H1 (cell line): ENCODE results near the gene FMNL2. TPM values are rescaled to one million over a fixed set of nuclear protein-coding genes. Genes with fewer than 3 reads are reported as not detected.

Experiments used
- CTCF ChIA-PET: fragments of 300-600 bp; sonication (Branson Sonifier 250); formaldehyde crosslinking; loops from one replicate; lab custom pipeline; 2021; ENCODE audit not compliant: partially characterized antibody; lab: Charles Lee
- POLR2A ChIA-PET: fragments of 300-600 bp; sonication (Branson Sonifier 250); formaldehyde crosslinking; loops from one replicate; lab custom pipeline; 2021; ENCODE audit warnings: inconsistent platforms; ENCODE audit not compliant: partially characterized antibody; lab: Charles Lee
- DNase-seq, 2 experiments: peaks; one replicate each; pipeline versions ENCODE4 v3.0.0 to v3.0.0-alpha.2; 2010 to 2022; ENCODE audit warnings: low spot score in 2 of 2, low read depth in 1 of 2, mixed read lengths in 1 of 2
- FAIRE-seq: peaks from 2 replicates; lab custom pipeline; 2011; peaks lifted over from hg19 to GRCh38; lab: Jason Lieb, UNC
- H2AFZ ChIP-seq: 2 replicates; pipeline ENCODE4 v1.8.1; 2012; ENCODE audit warnings: low read length, inconsistent platforms
- H2AK5ac ChIP-seq: 2 replicates; pipeline ENCODE4 v1.6.1; 2013; ENCODE audit warnings: low read depth, low read length
- H2BK120ac ChIP-seq: replicated peaks from 2 replicates; pipeline ENCODE3; 2013; ENCODE audit warnings: low read depth, low read length, inconsistent platforms
- H2BK12ac ChIP-seq: 2 replicates; pipeline ENCODE4 v1.6.1; 2013; ENCODE audit warnings: low read depth, low read length
- H2BK15ac ChIP-seq: 2 replicates; pipeline ENCODE4 v1.6.1; 2013; ENCODE audit warnings: low read length
- H2BK20ac ChIP-seq: 2 replicates; pipeline ENCODE4 v1.6.1; 2013; ENCODE audit warnings: low read length
- H2BK5ac ChIP-seq: 2 replicates; pipeline ENCODE4 v1.6.1; 2013; ENCODE audit warnings: low read depth, low read length
- H3K14ac ChIP-seq: 2 replicates; pipeline ENCODE4 v1.6.1; 2013; ENCODE audit warnings: inconsistent platforms; ENCODE audit not compliant: insufficient read length
- H3K18ac ChIP-seq: 2 replicates; pipeline ENCODE4 v1.6.1; 2013; ENCODE audit warnings: low read length; ENCODE audit errors: extremely low read depth
- H3K23ac ChIP-seq: 2 replicates; pipeline ENCODE4 v1.6.1; 2013; ENCODE audit warnings: inconsistent platforms; ENCODE audit not compliant: insufficient read length
- H3K23me2 ChIP-seq: 2 replicates; pipeline ENCODE4 v1.6.1; 2013; ENCODE audit warnings: low read depth, low read length
- H3K27ac ChIP-seq: 2 replicates; pipeline ENCODE4 v1.6.1; 2011; ENCODE audit warnings: low read depth, low read length, inconsistent platforms
- H3K27me3 ChIP-seq, 4 experiments: replicated peaks in 1 of 4; 1 replicate in 1 of 4; 2 replicates in 3 of 4; pipeline versions ENCODE4 v1.6.1 to v1.8.1; 2011 to 2013; ENCODE audit warnings: low read length in 3 of 4, mild to moderate bottlenecking in 3 of 4, inconsistent platforms in 2 of 4, mixed read lengths in 2 of 4, moderate library complexity in 1 of 4; ENCODE audit not compliant: control insufficient read depth in 3 of 4, insufficient read depth in 3 of 4; ENCODE audit errors: extremely low read depth in 1 of 4
- H3K36me3 ChIP-seq, 4 experiments: 2 replicates each; pipeline versions ENCODE4 v1.6.1 to v1.8.1; 2011 to 2013; ENCODE audit warnings: mild to moderate bottlenecking in 4 of 4, low read length in 3 of 4, moderate library complexity in 2 of 4, control low read depth in 1 of 4, inconsistent platforms in 1 of 4; ENCODE audit not compliant: insufficient read depth in 4 of 4, control insufficient read depth in 2 of 4
- H3K4ac ChIP-seq: replicated peaks from 2 replicates; pipeline ENCODE3; 2013; ENCODE audit warnings: low read length, low read depth, mixed read lengths, inconsistent platforms; ENCODE audit not compliant: insufficient read length
- H3K4me1 ChIP-seq, 4 experiments: replicated peaks in 1 of 4; 1 replicate in 1 of 4; 2 replicates in 3 of 4; pipeline versions ENCODE4 v1.6.1 to v1.8.1; 2011 to 2013; ENCODE audit warnings: low read length in 3 of 4, inconsistent platforms in 2 of 4, mixed read lengths in 1 of 4; ENCODE audit not compliant: insufficient read depth in 4 of 4, control insufficient read depth in 3 of 4
- H3K4me2 ChIP-seq, 2 experiments: 2 replicates each; pipeline versions ENCODE4 v1.6.1 to v1.8.1; 2011 to 2013; ENCODE audit warnings: low read depth in 2 of 2, low read length in 2 of 2, control low read depth in 1 of 2, inconsistent platforms in 1 of 2, mild to moderate bottlenecking in 1 of 2; ENCODE audit not compliant: insufficient read depth in 1 of 2
- H3K4me3 ChIP-seq, 4 experiments: fragments of 200-600, 300-600 bp in 1 of 4; sonication (generic), shearing (Covaris generic), sonication (Bioruptor Twin) in 1 of 4; 2 replicates each; pipeline versions ENCODE4 v1.5.1 to v1.8.1; 2011 to 2016; ENCODE audit warnings: low read length in 4 of 4, low read depth in 3 of 4, control low read depth in 2 of 4, inconsistent platforms in 2 of 4, mild to moderate bottlenecking in 2 of 4, mixed read lengths in 1 of 4, moderate library complexity in 1 of 4; ENCODE audit not compliant: insufficient read depth in 2 of 4; ENCODE audit errors: extremely low read depth in 1 of 4
- H3K56ac ChIP-seq: replicated peaks from 2 replicates; pipeline ENCODE3; 2013; ENCODE audit warnings: low read depth, mild to moderate bottlenecking, mixed read lengths, low read length, inconsistent platforms; ENCODE audit not compliant: insufficient read length
- H3K79me1 ChIP-seq: 2 replicates; pipeline ENCODE4 v1.6.1; 2013; ENCODE audit warnings: low read depth, low read length, control low read depth
- H3K79me2 ChIP-seq, 2 experiments: 2 replicates each; pipeline versions ENCODE4 v1.6.1 to v1.8.1; 2012 to 2013; ENCODE audit warnings: low read length in 2 of 2, mild to moderate bottlenecking in 2 of 2, inconsistent platforms in 1 of 2; ENCODE audit not compliant: insufficient read depth in 2 of 2, control insufficient read depth in 1 of 2
- H3K9ac ChIP-seq, 4 experiments: replicated peaks in 1 of 4; 1 replicate in 1 of 4; 2 replicates in 3 of 4; pipeline versions ENCODE4 v1.6.1 to v1.8.1; 2011 to 2013; ENCODE audit warnings: low read depth in 3 of 4, low read length in 3 of 4, control low read depth in 2 of 4, mild to moderate bottlenecking in 2 of 4, moderate library complexity in 2 of 4, inconsistent platforms in 1 of 4; ENCODE audit errors: extremely low read depth in 1 of 4
- H3K9me3 ChIP-seq, 2 experiments: 2 replicates each; pipeline versions ENCODE4 v1.6.1 to v1.8.1; 2012 to 2013; ENCODE audit warnings: mild to moderate bottlenecking in 2 of 2, moderate library complexity in 2 of 2, control low read depth in 1 of 2, inconsistent platforms in 1 of 2, low read depth in 1 of 2, low read length in 1 of 2, mixed read lengths in 1 of 2; ENCODE audit not compliant: insufficient read depth in 2 of 2
- H4K20me1 ChIP-seq, 2 experiments: replicated peaks in 1 of 2; 2 replicates each; pipeline versions ENCODE3 to v1.8.1; 2011 to 2013; ENCODE audit warnings: inconsistent platforms in 2 of 2, low read length in 2 of 2, mild to moderate bottlenecking in 1 of 2; ENCODE audit not compliant: insufficient read depth in 2 of 2, control insufficient read depth in 1 of 2
- H4K5ac ChIP-seq: 2 replicates; pipeline ENCODE4 v1.6.1; 2013; ENCODE audit warnings: low read length, low read depth, mixed read lengths, inconsistent platforms; ENCODE audit not compliant: insufficient read length
- H4K8ac ChIP-seq: 2 replicates; pipeline ENCODE4 v1.8.0; 2013; ENCODE audit warnings: mild to moderate bottlenecking, moderate library complexity, low read length, inconsistent platforms; ENCODE audit not compliant: insufficient read depth; ENCODE audit errors: extremely low read depth
- H4K91ac ChIP-seq: replicated peaks from 2 replicates; pipeline ENCODE3; 2013; ENCODE audit warnings: low read length, mixed read lengths, inconsistent platforms; ENCODE audit not compliant: insufficient read length
- WGBS, 2 experiments: shearing (Covaris generic) in 1 of 2; methylation state at CpG; one replicate each; pipeline versions ENCODE4 v1.1.6 to v1.1.7; 2013 to 2015; ENCODE audit warnings: low lambda C conversion rate in 2 of 2, mixed read lengths in 2 of 2, inconsistent platforms in 1 of 2, low coverage in 1 of 2, missing lambda C conversion rate in 1 of 2; ENCODE audit not compliant: insufficient replicate concordance in 2 of 2, insufficient coverage in 1 of 2, insufficient read length in 1 of 2; ENCODE audit errors: extremely low coverage in 1 of 2, missing lambda C conversion rate in 1 of 2; 5-methylcytosine and 5-hydroxymethylcytosine counted together
- polyA plus RNA-seq, 7 experiments: library from polyadenylated mRNA; depleted of rRNA in 3 of 7; stranded (reverse) in 5 of 7; unstranded in 2 of 7; fragments of >200 nt in 5 of 7; fragments of 200-250 nt in 2 of 7; gene quantifications; 1 replicate in 5 of 7; 2 replicates in 1 of 7; 4 replicates in 1 of 7; pipeline versions ENCODE4 v1.2.1 to v1.2.3, GENCODE V29; 2011 to 2013; ENCODE audit warnings: missing spikeins in 2 of 7, mixed read lengths in 2 of 7
- total RNA-seq: library from RNA; stranded (reverse); fragmentation: NEBNext Ultra II Directional; extraction: Animal tissue kit (Norgen Biotek cat#: 25700); gene quantifications from 2 replicates; pipeline ENCODE4 v1.2.1, GENCODE V29; 2021

Gene FMNL2
- total and polyA plus RNA-seq, 2 of the 8 experiments (the other 6 are each of a cell fraction or from before 2014, with no cell fraction given), result 15.5 to 45.1 TPM

- H3K9ac ChIP-seq, result no peak overlapping the region
- H3K23ac ChIP-seq, result no peak overlapping the region
- DNase-seq (no peak), FAIRE-seq (peak; percentile 36)
- CTCF ChIA-PET, result interaction anchor here (1.5 to 1.9 kb wide), 4 partner anchors 9 to 241 kb away, joined by 4 to 6 read pairs (median 4); no protein-coding TSS in a partner anchor
- no peaks in the 10 kb centered on the region for H3K9me3 ChIP-seq
- H2BK120ac ChIP-seq, result no peak overlapping the region
- H4K91ac ChIP-seq, result no peak overlapping the region
- H3K18ac ChIP-seq, result no peak overlapping the region
- H2BK15ac ChIP-seq, result no peak overlapping the region
- no peak overlapping the region for H3K4me2 ChIP-seq
- 86% methylated on average over 2 of the region's 2 CpGs; no CpG with 5 or more reads in 1 of the 2 experiments for WGBS, 2 experiments
- peaks cover 0 to 91% of the 10 kb centered on the region in 2 experiments for H3K79me2 ChIP-seq
- no peak overlapping the region for H2BK20ac ChIP-seq
- H2BK12ac ChIP-seq, result no peak overlapping the region
- H3K14ac ChIP-seq, result no peak overlapping the region
- H4K8ac ChIP-seq, result no peak overlapping the region
- H3K4me3 ChIP-seq, result no peak overlapping the region
- no peaks in the 10 kb centered on the region for H3K36me3 ChIP-seq
- no peak overlapping the region for H3K27ac ChIP-seq
- no peaks in the 10 kb centered on the region for H3K23me2 ChIP-seq
- no peak overlapping the region for H3K4ac ChIP-seq
- POLR2A ChIA-PET, result interaction anchor here (0.5 kb wide), 2 partner anchors 27 to 55 kb away, joined by 3 read pairs; no protein-coding TSS in a partner anchor
- no peak overlapping the region for H4K5ac ChIP-seq
- peaks cover 0 to 14% of the 10 kb centered on the region in 2 experiments for H4K20me1 ChIP-seq
- peaks cover 9% of the 10 kb centered on the region for H3K79me1 ChIP-seq
- no peak overlapping the region for H2AK5ac ChIP-seq
- H3K4me1 ChIP-seq, result peaks cover 0 to 12% (median 8%) of the 10 kb centered on the region in 4 experiments; a peak in 5 of 7 replicates
- no peak overlapping the region for H2BK5ac ChIP-seq
- no peak overlapping the region for H2AFZ ChIP-seq
- H3K27me3 ChIP-seq, result no peaks in the 10 kb centered on the region
- no peak overlapping the region for H3K56ac ChIP-seq
Measured at GRCh38 chr2:152395103-152395502, 60.1 kb downstream of the FMNL2 start.
